ENCODE measurements around the gene ADCY10.

DNA sequence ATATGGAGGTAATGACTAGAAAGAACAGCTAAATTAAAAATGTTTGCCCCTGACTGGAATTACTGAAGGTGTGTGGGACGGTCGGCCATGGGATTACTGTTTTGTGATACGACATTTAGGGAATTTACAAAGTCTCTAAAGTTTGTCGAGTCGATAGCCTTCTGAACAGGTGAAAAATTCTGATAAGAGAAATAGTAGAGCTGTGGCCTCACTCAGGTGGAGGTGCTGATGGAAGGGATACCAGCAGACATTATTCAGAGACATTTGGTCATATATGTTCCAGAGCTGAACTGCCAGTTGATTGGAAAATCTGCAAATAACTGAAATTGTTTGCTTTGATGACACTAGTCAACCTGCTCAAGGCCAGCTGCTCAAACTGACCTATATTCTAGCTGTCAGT is 71.1 kb downstream of the ADCY10 start:
- TF ChIP-seq, protein P1, sequence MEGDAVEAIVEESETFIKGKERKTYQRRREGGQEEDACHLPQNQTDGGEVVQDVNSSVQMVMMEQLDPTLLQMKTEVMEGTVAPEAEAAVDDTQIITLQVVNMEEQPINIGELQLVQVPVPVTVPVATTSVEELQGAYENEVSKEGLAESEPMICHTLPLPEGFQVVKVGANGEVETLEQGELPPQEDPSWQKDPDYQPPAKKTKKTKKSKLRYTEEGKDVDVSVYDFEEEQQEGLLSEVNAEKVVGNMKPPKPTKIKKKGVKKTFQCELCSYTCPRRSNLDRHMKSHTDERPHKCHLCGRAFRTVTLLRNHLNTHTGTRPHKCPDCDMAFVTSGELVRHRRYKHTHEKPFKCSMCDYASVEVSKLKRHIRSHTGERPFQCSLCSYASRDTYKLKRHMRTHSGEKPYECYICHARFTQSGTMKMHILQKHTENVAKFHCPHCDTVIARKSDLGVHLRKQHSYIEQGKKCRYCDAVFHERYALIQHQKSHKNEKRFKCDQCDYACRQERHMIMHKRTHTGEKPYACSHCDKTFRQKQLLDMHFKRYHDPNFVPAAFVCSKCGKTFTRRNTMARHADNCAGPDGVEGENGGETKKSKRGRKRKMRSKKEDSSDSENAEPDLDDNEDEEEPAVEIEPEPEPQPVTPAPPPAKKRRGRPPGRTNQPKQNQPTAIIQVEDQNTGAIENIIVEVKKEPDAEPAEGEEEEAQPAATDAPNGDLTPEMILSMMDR (IDR thresholded peaks at IDR 0.05), result no peak
- no peak for TF ChIP-seq POLR2A (IDR thresholded peaks at IDR 0.05)

Data from vagina (tissue), 2 donors.